Measurements from ENCODE around the gene USP21. TPM values are rescaled to one million over a fixed set of nuclear protein-coding genes. Genes with fewer than 3 reads are reported as not detected.
A peak's percentile ranks its signal among the peaks of the same experiment; 100 is the strongest.

Gene USP21
- total and polyA plus RNA-seq, 2 of the 8 experiments (the other 6 are each of a cell fraction or from before 2014, with no cell fraction given) = 23.9 to 36.3 TPM

GRCh38 chr1:161171191-161171590 lies 11.9 kb downstream of the USP21 start:
- no peak overlapping the region for H3K14ac ChIP-seq (ENCODE audit: insufficient read length)
- peaks cover 13 to 43% (median 35%) of the 10 kb centered on the region in 4 experiments for H3K36me3 ChIP-seq (ENCODE audit: control insufficient read depth in 2 of 4, insufficient read depth in 4 of 4, low read length in 3 of 4)
- H3K4me2 ChIP-seq (ENCODE audit: insufficient read depth in 1 of 2, low read depth in 2 of 2, low read length in 2 of 2) = no peak overlapping the region
- H4K20me1 ChIP-seq (replicated peaks in 1 of 2; ENCODE audit: control insufficient read depth in 1 of 2, insufficient read depth in 2 of 2, low read length in 2 of 2) = peaks cover 0 to 3% of the 10 kb centered on the region in 2 experiments
- H3K4me1 ChIP-seq (replicated peaks in 1 of 4; ENCODE audit: control insufficient read depth in 3 of 4, insufficient read depth in 4 of 4, low read length in 3 of 4) = peaks cover 0 to 2% (median under 1%) of the 10 kb centered on the region in 4 experiments; a peak in 3 of 7 replicates
- H2BK15ac ChIP-seq (ENCODE audit: low read length) = no peak overlapping the region
- ChIA-PET CTCF (ENCODE audit: partially characterized antibody) (interaction anchor here (0.6 to 2.5 kb wide), 15 partner anchors 9 to 337 kb away, joined by 3 to 10 read pairs (median 3); partner anchors contain the start of genes ADAMTS4 and TOMM40L), POLR2A (ENCODE audit: partially characterized antibody) (interaction anchor here (1.0 to 1.8 kb wide), 3 partner anchors 13 to 31 kb away, joined by 3 to 7 read pairs (median 4); partner anchors contain the start of genes NDUFS2 and UFC1)
- H2BK20ac ChIP-seq (ENCODE audit: low read length) = no peak overlapping the region
- H2AK5ac ChIP-seq (ENCODE audit: low read depth, low read length) = no peak overlapping the region
- no peak overlapping the region for H2BK120ac ChIP-seq (replicated peaks; ENCODE audit: low read depth, low read length)
- FAIRE-seq (no peak), DNase-seq (ENCODE audit: low read depth in 1 of 2, low spot score in 2 of 2) (no peak)
- no peaks in the 10 kb centered on the region for H3K79me2 ChIP-seq (ENCODE audit: control insufficient read depth in 1 of 2, insufficient read depth in 2 of 2, low read length in 2 of 2)
- H2BK12ac ChIP-seq (ENCODE audit: low read depth, low read length) = no peak overlapping the region
- peaks cover 7% of the 10 kb centered on the region; the same call in 1 of the 2 replicates for H3K23me2 ChIP-seq (ENCODE audit: low read depth, low read length)
- no peak overlapping the region for H4K5ac ChIP-seq (ENCODE audit: insufficient read length, low read depth, low read length)
- H3K79me1 ChIP-seq (ENCODE audit: low read depth, low read length) = peaks cover 4% of the 10 kb centered on the region
- no peak overlapping the region for H4K91ac ChIP-seq (replicated peaks; ENCODE audit: insufficient read length, low read length)
- no peak overlapping the region for H3K23ac ChIP-seq (ENCODE audit: insufficient read length)
- H3K4ac ChIP-seq (replicated peaks; ENCODE audit: insufficient read length, low read depth, low read length) = no peak overlapping the region
- no peak overlapping the region for H3K27ac ChIP-seq (ENCODE audit: low read depth, low read length)
- TF ChIP-seq CTCF (IDR thresholded peaks at IDR 0.05; ENCODE audit: control extremely low read depth in 1 of 3, insufficient read depth in 1 of 3, low read depth in 1 of 3, low read length in 3 of 3) (peak; percentile 18 to 28 (median 27); a peak in 3 of 4 replicates), RAD21 (IDR thresholded peaks at IDR 0.05 in 1 of 2, conservative IDR thresholded peaks at IDR 0.05 in 1 of 2; ENCODE audit: low read depth in 2 of 2, low read length in 2 of 2) (peak in 1 of 2 experiments; percentile 14; a peak in 1 of 4 replicates), TAF1 (IDR thresholded peaks at IDR 0.05; ENCODE audit: low read depth, low read length) (no peak)
- H2AFZ ChIP-seq (ENCODE audit: low read length) = no peak overlapping the region
- no peaks in the 10 kb centered on the region for H3K9me3 ChIP-seq (ENCODE audit: insufficient read depth in 2 of 2, low read depth in 1 of 2, low read length in 1 of 2)
- H3K18ac ChIP-seq (ENCODE audit: extremely low read depth, low read length) = no peak overlapping the region
- H3K4me3 ChIP-seq (ENCODE audit: extremely low read depth in 1 of 4, insufficient read depth in 2 of 4, low read depth in 3 of 4, low read length in 4 of 4) = no peak overlapping the region
- no peak overlapping the region for H4K8ac ChIP-seq (ENCODE audit: extremely low read depth, insufficient read depth, low read length)
- no peaks in the 10 kb centered on the region for H3K27me3 ChIP-seq (replicated peaks in 1 of 4; ENCODE audit: control insufficient read depth in 3 of 4, extremely low read depth in 1 of 4, insufficient read depth in 3 of 4, low read length in 3 of 4)
- 93% methylated on average over 5 of the region's 5 CpGs; no CpG with 5 or more reads in 1 of the 2 experiments for WGBS, 2 experiments (ENCODE audit: extremely low coverage in 1 of 2, insufficient coverage in 1 of 2, insufficient read length in 1 of 2, insufficient replicate concordance in 2 of 2, low coverage in 1 of 2, low lambda C conversion rate in 2 of 2, missing lambda C conversion rate in 1 of 2)
- no peak overlapping the region for H3K9ac ChIP-seq (replicated peaks in 1 of 4; ENCODE audit: extremely low read depth in 1 of 4, low read depth in 3 of 4, low read length in 3 of 4)
- H2BK5ac ChIP-seq (ENCODE audit: low read depth, low read length) = no peak overlapping the region
- no peak overlapping the region for H3K56ac ChIP-seq (replicated peaks; ENCODE audit: insufficient read length, low read depth, low read length)
